Astrocyte (in vitro differentiated cells and primary cell): ENCODE measurements around the gene GPLD1.

ENCODE experiments used
- CTCF ChIP-seq: IDR thresholded peaks from 2 replicates; pipeline ENCODE4 v1.5.1; 2011; ENCODE audit warnings: low read depth, mild to moderate bottlenecking, inconsistent platforms, low read length, moderate library complexity; ENCODE audit not compliant: insufficient read depth
- EZH2 ChIP-seq: IDR thresholded peaks from 2 replicates; pipeline ENCODE4 v1.6.1; 2012; ENCODE audit warnings: mild to moderate bottlenecking, low read length, inconsistent platforms; ENCODE audit not compliant: insufficient read depth

GRCh38 chr6:24431045-24431451, 58.3 kb downstream of the GPLD1 start:
- TF ChIP-seq CTCF (peak; percentile 72), EZH2 (no peak)
